ENCODE measurements around the gene RIPPLY2. TPM values are rescaled to one million over a fixed set of nuclear protein-coding genes. Genes with fewer than 3 reads are reported as not detected.

Gene RIPPLY2
- total and polyA plus RNA-seq, 9 of the 15 experiments (the other 6 are each of a cell fraction or from before 2014, with no cell fraction given): not detected

GRCh38 chr6:83859410-83860358 is 6.5 kb downstream of the RIPPLY2 start, which contains the start of gene CYB5R4 (continued):
- TF ChIP-seq HMGXB4 (CRISPR knock-in tag; IDR thresholded peaks at IDR 0.05): peak; percentile 97
- TF ChIP-seq KHSRP (IDR thresholded peaks at IDR 0.05): 0 out of 2 replicates have a peak, but pooled peaks have one; percentile 22
- TF ChIP-seq HDAC3 (IDR thresholded peaks at IDR 0.05; ENCODE audit: borderline replicate concordance, partially characterized antibody): no peak
- TF ChIP-seq PHB2 (IDR thresholded peaks at IDR 0.05; ENCODE audit: low read depth): peak; percentile 58; the same call in 1 of the 2 replicates
- no peak for TF ChIP-seq MCM2 (IDR thresholded peaks at IDR 0.05; ENCODE audit: low read depth)
- no peak for TF ChIP-seq PATZ1 (CRISPR knock-in tag; IDR thresholded peaks at IDR 0.05; ENCODE audit: borderline replicate concordance)
- peak; percentile 99 for TF ChIP-seq FOXP1 (CRISPR knock-in tag; IDR thresholded peaks at IDR 0.05)
- no peak for TF ChIP-seq TCFL5 (CRISPR knock-in tag; conservative IDR thresholded peaks at IDR 0.05)
- peak; percentile 70 for TF ChIP-seq ZNF239 (CRISPR knock-in tag; IDR thresholded peaks at IDR 0.05)
- no peak for TF ChIP-seq POLR3A (IDR thresholded peaks at IDR 0.05; ENCODE audit: borderline replicate concordance, extremely low read depth, insufficient read depth, insufficient read length)
- TF ChIP-seq DIDO1 (tag; IDR thresholded peaks at IDR 0.05; ENCODE audit: low read depth): 0 out of 2 replicates have a peak, but pooled peaks have one; percentile 9
- TF ChIP-seq NR1H2 (CRISPR knock-in tag; IDR thresholded peaks at IDR 0.05): peak; percentile 98; the same call in 1 of the 2 replicates
- TF ChIP-seq ZBTB26 (CRISPR knock-in tag; IDR thresholded peaks at IDR 0.05): no peak
- peak; percentile 83; the same call in 1 of the 2 replicates for TF ChIP-seq BACH1 (tag; IDR thresholded peaks at IDR 0.05)
- TF ChIP-seq ZNF449 (CRISPR knock-in tag; IDR thresholded peaks at IDR 0.05): peak; percentile 81
- TF ChIP-seq COPS2 (conservative IDR thresholded peaks at IDR 0.05): no peak
- no peak for TF ChIP-seq CBX2 (IDR thresholded peaks at IDR 0.05; ENCODE audit: insufficient read depth, low read length, poor library complexity, severe bottlenecking)
- TF ChIP-seq NKRF (IDR thresholded peaks at IDR 0.05; ENCODE audit: borderline replicate concordance): peak; percentile 85
